Astrocyte (in vitro differentiated cells and primary cell): ENCODE results near the gene SMPDL3B. TPM values are rescaled to one million over a fixed set of nuclear protein-coding genes. Genes with fewer than 3 reads are reported as not detected.

Experiments
- DNase-seq: peaks from one replicate; pipeline ENCODE4 v3.0.0-alpha.2; 2010; ENCODE audit warnings: low read depth
- FAIRE-seq: peaks from 2 replicates; lab custom pipeline; 2011; peaks lifted over from hg19 to GRCh38; lab: Jason Lieb, UNC
- H2AFZ ChIP-seq: 2 replicates; pipeline ENCODE4 v1.6.0; 2012; ENCODE audit warnings: low read depth, low read length, inconsistent platforms
- H3K27ac ChIP-seq: 2 replicates; pipeline ENCODE4 v1.5.1; 2011; ENCODE audit warnings: low read depth, low read length, inconsistent platforms
- H3K27me3 ChIP-seq: 2 replicates; pipeline ENCODE4 v1.6.0; 2011; ENCODE audit warnings: low read length, inconsistent platforms; ENCODE audit not compliant: insufficient read depth
- H3K36me3 ChIP-seq: 2 replicates; pipeline ENCODE4 v1.5.1; 2011; ENCODE audit warnings: low read length, inconsistent platforms; ENCODE audit not compliant: insufficient read depth
- H3K4me1 ChIP-seq: 2 replicates; pipeline ENCODE4 v1.5.1; 2011; ENCODE audit warnings: low read length, inconsistent platforms; ENCODE audit not compliant: insufficient read depth
- H3K4me2 ChIP-seq: 2 replicates; pipeline ENCODE4 v1.6.0; 2012; ENCODE audit warnings: low read length, inconsistent platforms
- H3K4me3 ChIP-seq: 2 replicates; pipeline ENCODE4 v1.5.1; 2011; ENCODE audit warnings: low read depth, mild to moderate bottlenecking, low read length, inconsistent platforms; ENCODE audit not compliant: insufficient read depth
- H3K79me2 ChIP-seq: 2 replicates; pipeline ENCODE4 v1.6.0; 2012; ENCODE audit warnings: mild to moderate bottlenecking, low read length, inconsistent platforms; ENCODE audit not compliant: insufficient read depth
- H3K9ac ChIP-seq: 2 replicates; pipeline ENCODE4 v1.6.0; 2012; ENCODE audit warnings: mild to moderate bottlenecking, low read length, inconsistent platforms
- H3K9me3 ChIP-seq: 2 replicates; pipeline ENCODE4 v1.5.1; 2012; ENCODE audit warnings: low read depth, mild to moderate bottlenecking, low read length, inconsistent platforms; ENCODE audit not compliant: insufficient read depth
- H4K20me1 ChIP-seq: 2 replicates; pipeline ENCODE4 v1.6.0; 2012; ENCODE audit warnings: low read length, inconsistent platforms; ENCODE audit not compliant: insufficient read depth
- H3K27ac Mint-ChIP-seq: one replicate; pipeline ENCODE4 v1.8.0; 2021; ENCODE audit warnings: mild to moderate bottlenecking, mixed read lengths; ENCODE audit not compliant: unreplicated experiment
- H3K27me3 Mint-ChIP-seq: one replicate; pipeline ENCODE4 v1.8.0; 2021; ENCODE audit warnings: low read depth, mixed read lengths; ENCODE audit not compliant: unreplicated experiment
- H3K36me3 Mint-ChIP-seq: one replicate; pipeline ENCODE4 v1.8.0; 2021; ENCODE audit warnings: low read depth, mixed read lengths; ENCODE audit not compliant: unreplicated experiment
- H3K4me1 Mint-ChIP-seq: one replicate; pipeline ENCODE4 v1.8.0; 2021; ENCODE audit warnings: low read depth, mixed read lengths; ENCODE audit not compliant: unreplicated experiment
- H3K4me3 Mint-ChIP-seq: one replicate; pipeline ENCODE4 v1.8.0; 2021; ENCODE audit warnings: mild to moderate bottlenecking, moderate library complexity, mixed read lengths; ENCODE audit not compliant: unreplicated experiment
- H3K9me3 Mint-ChIP-seq: one replicate; pipeline ENCODE4 v1.8.0; 2021; ENCODE audit warnings: mild to moderate bottlenecking, mixed read lengths; ENCODE audit not compliant: unreplicated experiment
- CTCF ChIP-seq: IDR thresholded peaks from 2 replicates; pipeline ENCODE4 v1.5.1; 2011; ENCODE audit warnings: low read depth, mild to moderate bottlenecking, inconsistent platforms, low read length, moderate library complexity; ENCODE audit not compliant: insufficient read depth
- EZH2 ChIP-seq: IDR thresholded peaks from 2 replicates; pipeline ENCODE4 v1.6.1; 2012; ENCODE audit warnings: mild to moderate bottlenecking, low read length, inconsistent platforms; ENCODE audit not compliant: insufficient read depth
- total RNA-seq: library from RNA; stranded (reverse); gene quantifications from 2 replicates; pipeline ENCODE4 v1.2.1, GENCODE V29; 2021

Gene SMPDL3B
- total RNA-seq, 1 donor from 2014 or later, result 2.2 TPM

- Mint-ChIP-seq H3K9me3 (peaks cover 2% of the 10 kb centered on the region), H3K27ac (no peak overlapping the region), H3K36me3 (peaks cover 4% of the 10 kb centered on the region), H3K4me1 (no peaks in the 10 kb centered on the region), H3K4me3 (no peak overlapping the region), H3K27me3 (peaks cover 27% of the 10 kb centered on the region)
- Histone ChIP-seq H2AFZ (no peak overlapping the region), H3K4me2 (no peak overlapping the region), H3K9me3 (no peaks in the 10 kb centered on the region), H3K36me3 (no peaks in the 10 kb centered on the region), H3K27ac (no peak overlapping the region), H4K20me1 (no peaks in the 10 kb centered on the region), H3K4me1 (no peaks in the 10 kb centered on the region), H3K9ac (no peak overlapping the region), H3K79me2 (no peaks in the 10 kb centered on the region), H3K27me3 (peaks cover 3% of the 10 kb centered on the region), H3K4me3 (no peak overlapping the region)
- no peak for DNase-seq
- FAIRE-seq, result no peak
- no peak for TF ChIP-seq EZH2
Measured at GRCh38 chr1:27954186-27954585, 19.4 kb downstream of the SMPDL3B start.

GRCh38 chr1:27955076-27955475 lies 20.3 kb downstream of the SMPDL3B start:
- Mint-ChIP-seq H3K9me3 (peaks cover 2% of the 10 kb centered on the region), H3K27me3 (peaks cover 27% of the 10 kb centered on the region), H3K4me1 (no peaks in the 10 kb centered on the region), H3K27ac (no peak overlapping the region), H3K4me3 (no peak overlapping the region), H3K36me3 (peaks cover 4% of the 10 kb centered on the region)
- Histone ChIP-seq H3K4me2 (no peak overlapping the region), H3K9me3 (no peaks in the 10 kb centered on the region), H3K9ac (no peak overlapping the region), H3K27me3 (peaks cover 3% of the 10 kb centered on the region), H3K36me3 (no peaks in the 10 kb centered on the region), H2AFZ (no peak overlapping the region), H3K79me2 (no peaks in the 10 kb centered on the region), H3K27ac (no peak overlapping the region), H3K4me1 (peaks cover 2% of the 10 kb centered on the region), H3K4me3 (no peak overlapping the region), H4K20me1 (no peaks in the 10 kb centered on the region)
- FAIRE-seq (no peak), DNase-seq (no peak)
- TF ChIP-seq EZH2, result no peak
- TF ChIP-seq CTCF, result no peak

GRCh38 chr1:27956761-27957160 lies 22.0 kb downstream of the SMPDL3B start:
- no peak for DNase-seq
- TF ChIP-seq CTCF, result no peak
- no peak for TF ChIP-seq EZH2
- FAIRE-seq, result no peak
- H3K4me1 ChIP-seq, result peaks cover 13% of the 10 kb centered on the region
- H3K27ac ChIP-seq, result no peak overlapping the region
- no peak overlapping the region for H3K4me3 ChIP-seq
- H3K9me3 Mint-ChIP-seq, result peaks cover 2% of the 10 kb centered on the region
- H3K36me3 Mint-ChIP-seq, result peaks cover 4% of the 10 kb centered on the region
- no peaks in the 10 kb centered on the region for H3K79me2 ChIP-seq
- H3K9me3 ChIP-seq, result no peaks in the 10 kb centered on the region
- H3K4me2 ChIP-seq, result no peak overlapping the region
- no peak overlapping the region for H3K27ac Mint-ChIP-seq
- peaks cover 27% of the 10 kb centered on the region for H3K27me3 Mint-ChIP-seq
- H3K4me3 Mint-ChIP-seq, result no peak overlapping the region
- H2AFZ ChIP-seq, result no peak overlapping the region
- H3K36me3 ChIP-seq, result no peaks in the 10 kb centered on the region
- peaks cover 6% of the 10 kb centered on the region for H3K4me1 Mint-ChIP-seq
- H3K9ac ChIP-seq, result no peak overlapping the region
- H4K20me1 ChIP-seq, result peaks cover 6% of the 10 kb centered on the region
- H3K27me3 ChIP-seq, result peaks cover 3% of the 10 kb centered on the region
